HCT116 (cell line): ENCODE measurements around the gene CDKAL1. TPM values are rescaled to one million over a fixed set of nuclear protein-coding genes. Genes with fewer than 3 reads are reported as not detected.

Source experiments
- ATAC-seq: fragments of 200-7000 bp; cut with Tn5 transposase; 2 replicates; pipeline ENCODE4 v1.9.1; 2020; ENCODE audit warnings: mild to moderate bottlenecking, moderate library complexity
- BruUV-seq: library from RNA; stranded (reverse); fragments of 400-500 nt; replicated peaks from 2 replicates; lab custom pipeline; 2021; lab: Mats Ljungman, UMichigan
- CTCF ChIA-PET: fragments of 300-600 bp; sonication (Branson Sonifier 250); formaldehyde crosslinking; loops from one replicate; lab custom pipeline; 2021; ENCODE audit warnings: antibody characterized with exemption; lab: Charles Lee
- POLR2A ChIA-PET: fragments of 300-600, 350-600 bp; sonication (Branson Sonifier 250); formaldehyde crosslinking; loops from one replicate; lab custom pipeline; 2021; ENCODE audit warnings: antibody characterized with exemption; lab: Charles Lee
- RAD21 ChIA-PET, 2 experiments: fragments of 300-600 bp; sonication (Branson Sonifier 250); formaldehyde crosslinking; loops; one replicate each; lab custom pipeline; 2023; ENCODE audit warnings: low total read pairs in 2 of 2; ENCODE audit not compliant: uncharacterized antibody in 2 of 2, unreplicated experiment in 2 of 2, low non-redundant PET in 1 of 2; lab: Charles Lee
- DNase-seq: peaks from one replicate; pipeline ENCODE4 v3.0.0-alpha.2; 2010; ENCODE audit warnings: low read depth, low spot score
- H2AFZ ChIP-seq: fragments of 200-600 bp; shearing (Covaris generic), sonication (generic); 2 replicates; pipeline ENCODE4 v1.6.1; 2017; ENCODE audit warnings: low read depth, mixed run types, mixed read lengths, antibody characterized with exemption, low read length; ENCODE audit not compliant: poor library complexity, severe bottlenecking
- H3K27ac ChIP-seq: 2 replicates; pipeline ENCODE4 v1.5.1; 2012; ENCODE audit warnings: low read depth, low read length
- H3K27me3 ChIP-seq: fragments of 200-600 bp; sonication (generic); 2 replicates; pipeline ENCODE4 v1.6.1; 2016; ENCODE audit warnings: mixed run types, low read length, mixed read lengths; ENCODE audit not compliant: insufficient read depth
- H3K36me3 ChIP-seq, 2 experiments: fragments of 200-500 bp in 1 of 2; fragments of 200-600 bp in 1 of 2; sonication (Bioruptor generic) in 1 of 2; sonication (generic) in 1 of 2; 2 replicates each; pipeline versions ENCODE4 v1.5.1 to v1.6.1; 2014 to 2016; ENCODE audit warnings: low read length in 2 of 2, inconsistent platforms in 1 of 2, mixed read lengths in 1 of 2, mixed run types in 1 of 2; ENCODE audit not compliant: insufficient read depth in 2 of 2, control insufficient read depth in 1 of 2
- H3K4me1 ChIP-seq, 2 experiments: fragments of 200-600 bp in 1 of 2; sonication (generic) in 1 of 2; 2 replicates each; pipeline versions ENCODE4 v1.5.1 to v1.6.1; 2012 to 2017; ENCODE audit warnings: low read length in 2 of 2, inconsistent platforms in 1 of 2, mild to moderate bottlenecking in 1 of 2, mixed read lengths in 1 of 2, mixed run types in 1 of 2, moderate library complexity in 1 of 2; ENCODE audit not compliant: insufficient read depth in 2 of 2, control insufficient read depth in 1 of 2
- H3K4me2 ChIP-seq: fragments of 200-600 bp; sonication (generic); 2 replicates; pipeline ENCODE4 v1.6.1; 2017; ENCODE audit warnings: mixed run types, low read length, mixed read lengths
- H3K4me3 ChIP-seq, 2 experiments: fragments of 200-600 bp in 1 of 2; sonication (generic) in 1 of 2; replicated peaks in 1 of 2; 2 replicates each; pipeline ENCODE4 v1.5.1; 2011 to 2016; ENCODE audit warnings: low read length in 2 of 2, control low read depth in 1 of 2, low read depth in 1 of 2, mild to moderate bottlenecking in 1 of 2, mixed read lengths in 1 of 2, mixed run types in 1 of 2
- H3K79me2 ChIP-seq: fragments of 200-600 bp; sonication (generic); 2 replicates; pipeline ENCODE4 v1.6.1; 2017; ENCODE audit warnings: mild to moderate bottlenecking, mixed run types, low read length, moderate library complexity, mixed read lengths; ENCODE audit not compliant: insufficient read depth
- H3K9ac ChIP-seq: fragments of 200-600 bp; sonication (generic); 2 replicates; pipeline ENCODE4 v1.6.1; 2016; ENCODE audit warnings: low read length, mixed read lengths
- H3K9me2 ChIP-seq: fragments of 200-600 bp; sonication (generic), shearing (Covaris generic); 2 replicates; pipeline ENCODE4 v1.6.1; 2017; ENCODE audit warnings: mixed run types, mild to moderate bottlenecking, moderate library complexity; ENCODE audit not compliant: insufficient read depth
- H3K9me3 ChIP-seq, 2 experiments: fragments of 200-500 bp in 1 of 2; fragments of 200-600 bp in 1 of 2; sonication (Bioruptor generic) in 1 of 2; sonication (generic) in 1 of 2; 2 replicates each; pipeline ENCODE4 v1.6.1; 2014 to 2017; ENCODE audit warnings: low read length in 2 of 2, mixed read lengths in 2 of 2, inconsistent platforms in 1 of 2, low read depth in 1 of 2, mild to moderate bottlenecking in 1 of 2, mixed run types in 1 of 2, moderate library complexity in 1 of 2; ENCODE audit not compliant: control insufficient read depth in 1 of 2, insufficient read depth in 1 of 2
- H4K20me1 ChIP-seq: fragments of 200-600 bp; sonication (generic), shearing (Covaris generic); 2 replicates; pipeline ENCODE4 v1.6.1; 2017; ENCODE audit warnings: mixed run types, mild to moderate bottlenecking, moderate library complexity; ENCODE audit not compliant: insufficient read depth
- CBX3 ChIP-seq: IDR thresholded peaks from 2 replicates; pipeline ENCODE4 v1.6.1; 2012; ENCODE audit warnings: low read depth
- CEBPB ChIP-seq: IDR thresholded peaks from 2 replicates; pipeline ENCODE4 v1.6.1; 2012; ENCODE audit warnings: low read depth
- FOSL1 ChIP-seq: IDR thresholded peaks from 2 replicates; pipeline ENCODE4 v1.6.1; 2012; ENCODE audit warnings: low read depth
- JUND ChIP-seq: IDR thresholded peaks from 2 replicates; pipeline ENCODE4 v1.6.1; 2012
- POLR2A ChIP-seq: IDR thresholded peaks from 2 replicates; pipeline ENCODE4 v1.7.0; 2011; ENCODE audit warnings: borderline replicate concordance; ENCODE audit not compliant: insufficient read depth, insufficient read length; ENCODE audit errors: extremely low read depth
- intact Hi-C: fragments of 100-400 bp; cut with micrococcal nuclease; formaldehyde crosslinking; loops from 2 replicates; pipeline ENCODE4 v1.10.0; 2022
- total RNA-seq: library from RNA; stranded (reverse); gene quantifications from one replicate; pipeline ENCODE4 v1.2.1, GENCODE V29; 2021; ENCODE audit not compliant: unreplicated experiment
- TF ChIP-seq, protein P1 (sequence below): IDR thresholded peaks from 2 replicates; pipeline ENCODE4 v1.6.1; 2012

The CDKAL1 gene
- total RNA-seq, 1 experiment from 2014 or later: 14.9 TPM

DNA sequence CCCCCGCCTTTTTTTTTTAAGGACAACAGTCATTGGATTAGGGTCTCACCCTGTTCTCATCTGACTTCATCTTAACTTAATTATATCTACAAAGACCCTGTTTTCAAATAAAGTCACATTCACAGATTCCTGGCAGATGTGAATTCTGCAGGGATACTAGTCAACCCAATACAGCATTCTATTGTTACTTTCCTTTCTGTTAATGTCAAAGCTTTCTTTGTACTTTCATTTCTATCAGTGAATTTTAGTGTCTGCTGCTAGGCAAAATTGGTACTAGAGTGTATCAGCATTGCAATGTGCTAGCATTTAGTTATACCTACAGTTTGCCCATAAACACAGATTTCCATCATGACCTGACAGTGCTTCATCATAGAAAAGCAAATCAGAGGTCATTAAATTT lies 281.9 kb downstream of the CDKAL1 start (continued):
- TF ChIP-seq, protein P1, sequence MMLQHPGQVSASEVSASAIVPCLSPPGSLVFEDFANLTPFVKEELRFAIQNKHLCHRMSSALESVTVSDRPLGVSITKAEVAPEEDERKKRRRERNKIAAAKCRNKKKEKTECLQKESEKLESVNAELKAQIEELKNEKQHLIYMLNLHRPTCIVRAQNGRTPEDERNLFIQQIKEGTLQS: no peak

DNA sequence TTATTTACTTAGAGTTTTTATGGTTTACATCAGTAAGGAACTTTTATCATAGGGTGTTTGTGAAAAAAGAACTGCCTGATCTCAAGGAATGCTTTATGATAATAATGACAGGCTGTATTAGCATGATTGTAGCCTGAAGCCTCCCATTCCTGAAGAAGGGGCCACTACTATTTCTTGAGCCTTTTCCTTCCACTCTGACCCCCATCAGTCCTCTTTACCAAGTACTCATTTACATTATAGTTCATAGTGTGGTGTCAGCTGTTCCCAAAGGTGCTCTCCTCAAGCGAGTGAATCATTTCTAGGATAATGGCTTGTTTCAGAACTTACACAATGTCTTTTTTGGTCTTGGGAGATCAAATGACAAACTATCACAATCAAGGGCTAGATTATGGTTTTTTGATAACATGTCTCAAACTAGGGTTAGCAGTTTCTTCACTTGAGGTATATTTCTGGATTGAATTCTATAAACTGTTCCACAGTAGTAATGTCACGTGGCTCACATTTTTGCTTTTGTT lies 283.6 kb downstream of the CDKAL1 start:
- no peak for TF ChIP-seq CEBPB
- Histone ChIP-seq H3K4me3 (no peak overlapping the region), H3K79me2 (no peaks in the 10 kb centered on the region), H3K4me2 (no peak overlapping the region), H3K4me1 (no peaks in the 10 kb centered on the region), H2AFZ (no peak overlapping the region), H3K36me3 (no peaks in the 10 kb centered on the region), H4K20me1 (no peaks in the 10 kb centered on the region), H3K27me3 (no peaks in the 10 kb centered on the region), H3K9me3 (0 out of 4 replicates have a peak, but pooled peaks cover 0 to 7% of the 10 kb centered on the region in 2 experiments), H3K27ac (no peak overlapping the region), H3K9ac (no peak overlapping the region), H3K9me2 (no peaks in the 10 kb centered on the region)
- no peak for DNase-seq
- POLR2A ChIA-PET: no interaction called here
- no peak for ATAC-seq
- BruUV-seq: no TSS peak
- CTCF ChIA-PET: no interaction called here
- RAD21 ChIA-PET: no interaction called here
- intact Hi-C loops: no loop called here

DNA sequence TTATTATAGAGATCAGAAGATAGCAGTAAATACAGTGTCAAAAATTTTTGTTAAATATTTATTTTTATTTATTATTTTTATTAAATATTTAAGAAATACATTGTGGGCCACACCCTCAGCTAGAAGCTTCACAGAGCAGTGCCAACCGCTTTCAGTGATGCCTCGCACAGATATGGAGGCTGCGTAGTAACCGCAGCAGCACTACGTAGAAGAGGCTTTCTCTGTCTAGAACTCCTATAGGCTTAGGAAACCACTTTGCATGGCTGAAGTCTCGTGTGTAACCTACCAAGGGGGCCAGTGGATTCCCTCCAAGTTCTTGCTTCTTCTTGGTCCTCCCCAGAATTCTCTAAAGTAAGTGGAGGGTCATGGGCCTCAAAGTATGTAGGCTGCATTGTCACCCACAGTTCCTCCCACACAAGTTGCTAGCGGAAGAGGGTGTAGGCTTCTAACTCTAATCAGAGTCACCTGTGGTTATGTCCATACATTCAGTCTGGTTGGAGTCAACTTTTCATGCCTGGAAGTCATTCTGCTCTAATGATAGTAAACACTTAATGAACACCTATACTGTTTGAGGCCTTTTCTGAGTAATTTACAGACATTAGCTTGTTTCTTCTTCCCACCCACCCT lies 285.6 kb downstream of the CDKAL1 start:
- no peak overlapping the region for H2AFZ ChIP-seq
- H3K4me1 ChIP-seq: no peaks in the 10 kb centered on the region
- DNase-seq (no peak), ATAC-seq (no peak)
- H3K4me2 ChIP-seq: no peak overlapping the region
- ChIA-PET CTCF (no interaction called here), POLR2A (no interaction called here), RAD21 (no interaction called here)
- H3K36me3 ChIP-seq: no peaks in the 10 kb centered on the region
- no peaks in the 10 kb centered on the region for H3K9me3 ChIP-seq
- no peaks in the 10 kb centered on the region for H3K79me2 ChIP-seq
- no peak overlapping the region for H3K9ac ChIP-seq
- no peak overlapping the region for H3K4me3 ChIP-seq
- H3K27me3 ChIP-seq: no peaks in the 10 kb centered on the region
- TF ChIP-seq JUND (no peak), CBX3 (no peak), POLR2A (no peak), FOSL1 (no peak)
- TF ChIP-seq, all 23 proteins: peak for 0
- H3K9me2 ChIP-seq: no peaks in the 10 kb centered on the region
- no TSS peak for BruUV-seq
- intact Hi-C loops: no loop called here
- H4K20me1 ChIP-seq: no peaks in the 10 kb centered on the region
- no peak overlapping the region for H3K27ac ChIP-seq
